ENCODE measurements around the gene STAG2.
A peak's percentile ranks its signal among the peaks of the same experiment; 100 is the strongest.

Gene STAG2

GRCh38 chrX:124085063-124085462 is 123.6 kb downstream of the STAG2 start:
- no peaks in the 10 kb centered on the region for H3K79me2 ChIP-seq (ENCODE audit: low read length)
- H3K4me1 ChIP-seq (ENCODE audit: low read length) = peaks cover 10% of the 10 kb centered on the region
- no peak overlapping the region for H3K4me3 ChIP-seq (ENCODE audit: low read length)
- no peaks in the 10 kb centered on the region for H3K27me3 ChIP-seq (replicated peaks; ENCODE audit: insufficient read depth, low read length)
- no peaks in the 10 kb centered on the region for H3K9me3 ChIP-seq (replicated peaks; ENCODE audit: insufficient read depth, low read length)
- no peak for DNase-seq
- H4K20me1 ChIP-seq (ENCODE audit: insufficient read depth, low read length) = peaks cover 3% of the 10 kb centered on the region; the same call in 1 of the 2 replicates
- H3K4me2 ChIP-seq (ENCODE audit: low read depth, low read length) = no peak overlapping the region
- no peak for TF ChIP-seq EZH2phosphoT487 (IDR thresholded peaks at IDR 0.05; ENCODE audit: low read length)
- TF ChIP-seq CTCF (IDR thresholded peaks at IDR 0.05; ENCODE audit: low read length) = no peak
- TF ChIP-seq EZH2 (optimal IDR thresholded peaks at IDR 0.05; ENCODE audit: low read depth, low read length) = no peak
- H3K36me3 ChIP-seq (replicated peaks; ENCODE audit: insufficient read depth, low read length) = no peaks in the 10 kb centered on the region; the same call in 1 of the 2 replicates
- H3K27ac ChIP-seq (ENCODE audit: low read length) = no peak overlapping the region
- H3F3A ChIP-seq (ENCODE audit: insufficient read depth, low read length) = peaks cover 7% of the 10 kb centered on the region
- no peak overlapping the region for H3K9ac ChIP-seq (ENCODE audit: low read length)
- no peak overlapping the region for H2AFZ ChIP-seq (ENCODE audit: low read length)
- no peaks in the 10 kb centered on the region for H3K9me2 ChIP-seq (replicated peaks; ENCODE audit: insufficient read depth, low read length)

GRCh38 chrX:124086411-124086810 is 124.9 kb downstream of the STAG2 start:
- H3K27ac ChIP-seq (ENCODE audit: low read length) = no peak overlapping the region
- no peak for TF ChIP-seq CTCF (IDR thresholded peaks at IDR 0.05; ENCODE audit: low read length)
- TF ChIP-seq EZH2phosphoT487 (IDR thresholded peaks at IDR 0.05; ENCODE audit: low read length) = no peak
- no peak for TF ChIP-seq EZH2 (optimal IDR thresholded peaks at IDR 0.05; ENCODE audit: low read depth, low read length)
- peak overlapping the region; percentile 10; the same call in 1 of the 2 replicates for H3K4me2 ChIP-seq (ENCODE audit: low read depth, low read length)
- no peaks in the 10 kb centered on the region for H3K9me2 ChIP-seq (replicated peaks; ENCODE audit: insufficient read depth, low read length)
- no peak overlapping the region for H2AFZ ChIP-seq (ENCODE audit: low read length)
- H3K9me3 ChIP-seq (replicated peaks; ENCODE audit: insufficient read depth, low read length) = no peaks in the 10 kb centered on the region
- peaks cover 7% of the 10 kb centered on the region for H3F3A ChIP-seq (ENCODE audit: insufficient read depth, low read length)
- H3K9ac ChIP-seq (ENCODE audit: low read length) = no peak overlapping the region
- H3K79me2 ChIP-seq (ENCODE audit: low read length) = no peaks in the 10 kb centered on the region
- peaks cover 3% of the 10 kb centered on the region; the same call in 1 of the 2 replicates for H4K20me1 ChIP-seq (ENCODE audit: insufficient read depth, low read length)
- H3K4me3 ChIP-seq (ENCODE audit: low read length) = no peak overlapping the region
- no peaks in the 10 kb centered on the region; the same call in 1 of the 2 replicates for H3K36me3 ChIP-seq (replicated peaks; ENCODE audit: insufficient read depth, low read length)
- H3K27me3 ChIP-seq (replicated peaks; ENCODE audit: insufficient read depth, low read length) = no peaks in the 10 kb centered on the region
- DNase-seq = peak; percentile 91
- peaks cover 10% of the 10 kb centered on the region for H3K4me1 ChIP-seq (ENCODE audit: low read length)

- Histone ChIP-seq H3K79me2 (ENCODE audit: low read length) (no peaks in the 10 kb centered on the region), H4K20me1 (ENCODE audit: insufficient read depth, low read length) (peaks cover 3% of the 10 kb centered on the region; the same call in 1 of the 2 replicates), H3K27ac (ENCODE audit: low read length) (no peak overlapping the region), H3K4me1 (ENCODE audit: low read length) (peaks cover 10% of the 10 kb centered on the region), H3K36me3 (replicated peaks; ENCODE audit: insufficient read depth, low read length) (no peaks in the 10 kb centered on the region; the same call in 1 of the 2 replicates), H3K4me3 (ENCODE audit: low read length) (no peak overlapping the region), H3K4me2 (ENCODE audit: low read depth, low read length) (no peak overlapping the region), H3F3A (ENCODE audit: insufficient read depth, low read length) (peaks cover 7% of the 10 kb centered on the region), H3K9me3 (replicated peaks; ENCODE audit: insufficient read depth, low read length) (no peaks in the 10 kb centered on the region), H3K27me3 (replicated peaks; ENCODE audit: insufficient read depth, low read length) (no peaks in the 10 kb centered on the region), H3K9ac (ENCODE audit: low read length) (no peak overlapping the region), H3K9me2 (replicated peaks; ENCODE audit: insufficient read depth, low read length) (no peaks in the 10 kb centered on the region), H2AFZ (ENCODE audit: low read length) (no peak overlapping the region)
- no peak for DNase-seq
- TF ChIP-seq EZH2phosphoT487 (IDR thresholded peaks at IDR 0.05; ENCODE audit: low read length) = no peak
- no peak for TF ChIP-seq CTCF (IDR thresholded peaks at IDR 0.05; ENCODE audit: low read length)
- TF ChIP-seq EZH2 (optimal IDR thresholded peaks at IDR 0.05; ENCODE audit: low read depth, low read length) = no peak
These were observed 125.7 kb downstream of the STAG2 start for GRCh38 chrX:124087000-124087746.
